ENCODE measurements around the gene PCMT1. TPM values are rescaled to one million over a fixed set of nuclear protein-coding genes. Genes with fewer than 3 reads are reported as not detected.
A peak's percentile ranks its signal among the peaks of the same experiment; 100 is the strongest.
"Not testable (repeated sequence)": the region's sequence is repeated elsewhere in the genome, so short reads cannot be mapped to it uniquely, and the experiment has no call there.

The PCMT1 gene
- total RNA-seq, 6 donors from 2014 or later = 25.1 to 129 (median 68.1) TPM

GRCh38 chr6:149729824-149730223 is 19.7 kb upstream of the PCMT1 start:
- 78 to 86% methylated on average over 8 of the region's 8 CpGs for WGBS, 2 donors
- no peaks in the 10 kb centered on the region for H3K9me3 ChIP-seq
- TF ChIP-seq POLR2AphosphoS5 (IDR thresholded peaks at IDR 0.05) = no peak
- TF ChIP-seq CTCF (IDR thresholded peaks at IDR 0.05) = no peak
- no peak for TF ChIP-seq POLR2A (IDR thresholded peaks at IDR 0.05)
- TF ChIP-seq EP300 (IDR thresholded peaks at IDR 0.05) = no peak
- H3K27me3 ChIP-seq = no peaks in the 10 kb centered on the region
- H3K4me3 ChIP-seq = no peak overlapping the region
- H3K4me1 ChIP-seq = peaks cover 0 to 8% (median 0%) of the 10 kb centered on the region in 4 donors
- ATAC-seq (ENCODE audit: low FRiP score in 2 of 2) (no peak), DNase-seq (no peak)
- H3K27ac ChIP-seq = no peak overlapping the region
- peaks cover 21 to 77% (median 44%) of the 10 kb centered on the region in 4 donors for H3K36me3 ChIP-seq

- ATAC-seq (ENCODE audit: low FRiP score in 2 of 2) = no peak
- WGBS, 2 donors = 97 to 100% methylated on average over 2 of the region's 2 CpGs
Measured at GRCh38 chr6:149733089-149733720, 16.3 kb upstream of the PCMT1 start.

GRCh38 chr6:149734915-149735314 is 14.6 kb upstream of the PCMT1 start:
- Histone ChIP-seq H3K9me3 (no peaks in the 10 kb centered on the region), H3K4me3 (no peak overlapping the region), H3K27ac (no peak overlapping the region), H3K27me3 (no peaks in the 10 kb centered on the region), H3K4me1 (no peaks in the 10 kb centered on the region), H3K36me3 (peaks cover 18 to 89% (median 60%) of the 10 kb centered on the region in 4 donors)
- no peak for ATAC-seq (ENCODE audit: low FRiP score in 2 of 2)
- TF ChIP-seq POLR2AphosphoS5 (IDR thresholded peaks at IDR 0.05) (no peak), CTCF (IDR thresholded peaks at IDR 0.05) (no peak), EP300 (IDR thresholded peaks at IDR 0.05) (no peak), POLR2A (IDR thresholded peaks at IDR 0.05) (no peak)
- DNase-seq = no peak
- WGBS, 2 donors = 89 to 94% methylated on average over 1 of the region's 1 CpG

More at GRCh38 chr6:149733089-149733720, 16.3 kb upstream of the PCMT1 start:
- DNase-seq = no peak
- no peaks in the 10 kb centered on the region for H3K9me3 ChIP-seq
- H3K4me3 ChIP-seq = no peak overlapping the region
- H3K27ac ChIP-seq = no peak overlapping the region
- no peaks in the 10 kb centered on the region for H3K27me3 ChIP-seq
- no peak for TF ChIP-seq POLR2AphosphoS5 (IDR thresholded peaks at IDR 0.05)
- peaks cover 27 to 91% (median 60%) of the 10 kb centered on the region in 4 donors for H3K36me3 ChIP-seq
- H3K4me1 ChIP-seq = peaks cover 0 to 8% (median 0%) of the 10 kb centered on the region in 4 donors

GRCh38 chr6:149745252-149745651 is 4.3 kb upstream of the PCMT1 start:
- H3K4me1 ChIP-seq = peaks cover 9 to 25% (median 17%) of the 10 kb centered on the region in 4 donors
- not testable (repeated sequence) for ATAC-seq (ENCODE audit: low FRiP score in 2 of 2); DNase-seq; H3K27me3 ChIP-seq; H3K9me3 ChIP-seq; H3K27ac ChIP-seq
- H3K4me3 ChIP-seq = peak overlapping the region in 2 of 4 donors; percentile 72 to 76
- peaks cover 12 to 37% (median 21%) of the 10 kb centered on the region in 4 donors for H3K36me3 ChIP-seq
- WGBS, 2 donors = 78 to 85% methylated on average over 10 of the region's 10 CpGs

GRCh38 chr6:149746147-149746946 is 3.2 kb upstream of the PCMT1 start, which contains the start of gene NUP43:
NUP43 (minus strand) TSS chr6:149746529; CDS start chr6:149746495, 34 bp downstream.
- Histone ChIP-seq H3K27me3 (no peaks in the 10 kb centered on the region), H3K36me3 (peaks cover 7 to 26% (median 12%) of the 10 kb centered on the region in 4 donors), H3K27ac (peak within 1 kb of the TSS; percentile 64 to 85 (median 82)), H3K9me3 (no peaks in the 10 kb centered on the region), H3K4me3 (peak within 1 kb of the TSS; percentile 43 to 76 (median 70)), H3K4me1 (peaks cover 18 to 36% (median 27%) of the 10 kb centered on the region in 4 donors)
- 6 to 7% methylated on average over 28 to 41 of the region's 41 CpGs for WGBS, 2 donors
- DNase-seq (peak; percentile 40 to 91), ATAC-seq (ENCODE audit: low FRiP score in 2 of 2) (peak; percentile 87 to 94)
- TF ChIP-seq POLR2AphosphoS5 (IDR thresholded peaks at IDR 0.05) = peak; percentile 74 to 94
- peak in 1 of 4 donors; percentile 51 for TF ChIP-seq POLR2A (IDR thresholded peaks at IDR 0.05)
- peak in 1 of 4 donors; percentile 10 for TF ChIP-seq EP300 (IDR thresholded peaks at IDR 0.05)
- peak; percentile 67 to 89 (median 83) for TF ChIP-seq CTCF (IDR thresholded peaks at IDR 0.05)

GRCh38 chr6:149749082-149749593 is 403 bp upstream of the PCMT1 start:
- H3K36me3 ChIP-seq, H3K9me3 ChIP-seq, DNase-seq, H3K27me3 ChIP-seq: not testable (repeated sequence)
- H3K27ac ChIP-seq = peak overlapping the region; percentile 88 to 98 (median 94)
- ATAC-seq (ENCODE audit: low FRiP score in 2 of 2) = peak; percentile 3 to 4
- peaks cover 29 to 62% (median 41%) of the 10 kb centered on the region in 4 donors for H3K4me1 ChIP-seq
- peak overlapping the region; percentile 81 to 99 (median 90) for H3K4me3 ChIP-seq
- 0% methylated on average over 3 of the region's 38 CpGs for WGBS, 2 donors
